ENCODE data around the gene FBXL13.
"Not testable (repeated sequence)": the region's sequence is repeated elsewhere in the genome, so short reads cannot be mapped to it uniquely, and the experiment has no call there.

Gene FBXL13

GRCh38 chr7:102978284-102978683 lies 96.3 kb downstream of the FBXL13 start:
- DNase-seq = no peak

DNA sequence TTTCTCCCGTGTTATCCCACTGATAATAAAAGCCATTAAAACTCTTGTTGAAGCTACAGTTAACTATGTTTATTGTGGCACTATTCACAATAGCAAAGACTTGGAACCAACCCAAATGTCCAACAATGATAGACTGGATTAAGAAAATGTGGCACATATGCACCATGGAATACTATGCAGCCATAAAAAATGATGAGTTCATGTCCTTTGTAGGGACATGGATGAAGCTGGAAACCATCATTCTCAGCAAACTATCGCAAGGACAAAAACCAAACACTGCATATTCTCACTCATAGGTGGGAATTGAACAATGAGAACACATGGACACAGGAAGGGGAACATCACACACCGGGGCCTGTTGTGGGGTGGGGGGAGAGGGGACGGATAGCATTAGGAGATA lies 97.0 kb downstream of the FBXL13 start:
- DNase-seq = not testable (repeated sequence)

DNA sequence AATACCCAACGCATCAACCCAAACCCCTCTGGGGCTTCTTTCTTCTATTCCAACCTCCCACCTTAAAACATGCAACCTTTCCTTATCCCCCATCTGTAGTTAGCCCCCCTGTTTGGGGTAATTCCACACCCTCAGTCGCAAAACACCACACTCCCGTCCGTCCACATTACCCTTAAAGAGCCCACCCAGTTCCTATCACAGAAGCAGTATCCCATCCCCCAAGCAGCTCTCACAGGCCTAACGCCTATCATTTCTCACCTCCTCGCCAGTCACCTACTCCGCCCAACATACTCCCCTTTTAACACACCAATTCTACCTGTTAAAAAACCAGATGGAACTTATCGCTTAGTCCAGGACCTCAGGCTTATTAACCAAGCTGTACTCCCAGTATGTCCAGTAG lies 98.1 kb downstream of the FBXL13 start:
- DNase-seq = no peak

- DNase-seq = no peak
Observed at GRCh38 chr7:102975854-102976253, 98.7 kb downstream of the FBXL13 start.

DNA sequence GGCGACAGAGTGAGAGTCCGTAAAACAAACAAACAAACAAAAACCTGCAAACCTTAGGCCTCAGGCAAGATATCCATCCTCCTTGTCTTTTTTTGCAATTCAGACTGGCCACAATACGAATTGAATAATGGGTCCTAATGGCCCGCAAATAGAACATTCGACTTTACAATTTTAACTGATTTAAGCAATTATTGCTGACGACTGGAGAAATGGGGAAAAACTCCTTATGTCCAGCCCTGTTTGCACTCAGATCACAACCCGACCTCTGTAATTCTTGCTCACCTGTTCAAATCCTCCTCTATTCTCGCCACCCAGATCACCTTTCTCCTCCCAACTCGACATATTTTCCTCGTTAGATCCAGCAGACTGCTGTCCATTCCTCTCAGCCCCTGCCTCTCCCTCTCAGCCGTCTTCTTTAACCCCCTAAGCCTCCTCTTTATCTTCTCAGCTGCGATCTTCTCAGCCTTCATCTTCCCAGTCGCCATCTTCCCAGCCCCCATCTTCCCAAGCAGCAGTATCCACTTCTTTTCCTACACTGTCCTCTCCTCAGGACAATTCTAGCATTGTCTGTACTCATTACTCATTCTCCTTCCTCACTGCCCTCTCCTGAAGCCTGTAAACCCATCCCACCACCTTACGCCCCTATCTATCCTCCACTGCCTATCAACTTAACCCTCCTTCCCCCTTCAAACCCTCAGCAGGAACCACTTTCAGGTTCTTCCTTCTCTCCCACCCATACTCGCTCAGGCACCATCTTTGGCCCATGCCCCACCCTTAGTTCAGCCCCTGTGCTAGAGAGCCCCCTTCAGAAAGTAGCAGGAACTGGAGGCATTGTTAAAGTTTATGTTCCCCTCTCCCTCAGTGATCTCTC lies 100.0 kb downstream of the FBXL13 start:
- no peak for DNase-seq

DNA sequence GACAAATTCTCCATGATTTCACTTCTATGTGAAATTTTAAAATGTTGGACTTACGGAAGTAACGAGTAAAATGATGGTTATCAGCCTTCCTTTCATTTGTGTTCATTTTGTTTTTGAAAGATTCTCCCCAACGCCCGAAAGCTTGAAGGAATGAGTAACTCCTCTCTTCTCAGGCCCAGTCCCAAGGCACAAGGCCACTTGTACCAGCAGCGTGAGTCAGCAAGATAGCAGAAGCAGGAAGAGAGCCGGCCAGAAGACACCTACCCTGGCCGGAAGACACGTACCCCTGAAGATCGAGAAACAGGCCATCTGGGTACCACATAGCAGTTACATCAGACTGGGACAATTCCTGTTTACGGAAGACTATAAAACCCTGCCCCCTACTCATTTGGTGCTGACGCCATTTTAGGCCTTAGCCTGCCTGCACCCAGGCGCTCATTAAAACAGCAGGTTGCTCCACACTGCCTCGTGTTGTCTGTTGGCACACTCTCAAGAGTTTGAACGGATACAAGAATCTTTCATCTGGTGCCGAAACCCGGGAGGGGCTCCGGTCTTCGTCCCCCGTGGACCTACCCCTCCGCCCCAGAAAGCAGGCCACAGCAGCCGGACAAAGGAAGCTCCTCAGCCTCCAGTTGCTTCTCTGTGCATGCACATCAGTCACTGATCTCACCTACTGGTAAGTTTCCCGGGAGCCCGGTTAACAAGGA lies 101.3 kb downstream of the FBXL13 start:
- DNase-seq = no peak

DNA sequence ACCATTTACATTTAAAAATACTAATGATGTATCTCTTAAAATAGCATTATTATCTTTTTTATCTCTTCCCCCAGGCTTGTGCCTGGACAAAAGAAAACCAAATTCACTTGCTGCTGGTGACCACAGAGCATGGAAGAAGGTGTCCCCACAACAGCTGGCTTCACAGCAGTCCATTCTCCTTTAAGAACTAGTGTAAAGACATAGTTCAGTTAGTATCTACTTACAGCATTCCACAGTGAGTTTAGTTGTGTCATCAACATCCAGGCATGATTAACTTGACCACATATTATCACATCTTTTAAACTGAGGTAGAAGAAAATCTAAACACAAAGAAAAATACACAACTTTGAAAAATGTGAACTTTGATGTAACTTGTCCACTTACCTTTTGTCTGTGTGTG lies 106.8 kb downstream of the FBXL13 start:
- no peak for DNase-seq

- DNase-seq = no peak
Observed at GRCh38 chr7:102966465-102966864, 108.1 kb downstream of the FBXL13 start.

DNA sequence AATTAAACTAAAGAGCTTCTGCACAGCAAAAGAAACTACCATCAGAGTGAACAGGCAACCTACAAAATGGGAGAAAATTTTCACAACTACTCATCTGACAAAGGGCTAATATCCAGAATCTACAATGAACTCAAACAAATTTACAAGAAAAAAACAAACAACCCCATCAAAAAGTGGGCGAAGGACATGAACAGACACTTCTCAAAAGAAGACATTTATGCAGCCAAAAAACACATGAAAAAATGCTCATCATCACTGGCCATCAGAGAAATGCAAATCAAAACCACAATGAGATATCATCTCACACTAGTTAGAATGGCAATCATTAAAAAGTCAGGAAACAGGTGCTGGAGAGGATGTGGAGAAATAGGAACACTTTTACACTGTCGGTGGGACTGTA lies 112.6 kb downstream of the FBXL13 start:
- not testable (repeated sequence) for DNase-seq

- DNase-seq = not testable (repeated sequence)
Observed at GRCh38 chr7:102958004-102958403, 116.6 kb downstream of the FBXL13 start.

DNA sequence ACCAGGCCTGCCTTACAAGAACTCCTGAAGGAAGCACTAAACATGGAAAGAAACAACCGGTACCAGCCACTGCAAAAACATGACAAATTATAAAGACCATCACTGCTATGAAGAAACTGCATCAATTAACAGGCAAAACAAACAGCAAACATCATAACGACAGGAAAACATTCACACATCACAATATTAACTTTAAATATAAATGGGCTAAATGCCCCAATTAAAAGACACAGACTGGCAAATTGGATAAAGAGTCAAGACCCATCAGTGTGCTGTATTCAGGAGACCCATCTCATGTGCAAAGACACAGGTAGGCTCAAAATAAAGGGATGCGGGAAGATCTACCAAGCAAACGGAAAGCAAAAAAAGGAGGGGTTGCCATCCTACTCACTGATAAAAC lies 120.2 kb downstream of the FBXL13 start:
- DNase-seq = not testable (repeated sequence)

DNA sequence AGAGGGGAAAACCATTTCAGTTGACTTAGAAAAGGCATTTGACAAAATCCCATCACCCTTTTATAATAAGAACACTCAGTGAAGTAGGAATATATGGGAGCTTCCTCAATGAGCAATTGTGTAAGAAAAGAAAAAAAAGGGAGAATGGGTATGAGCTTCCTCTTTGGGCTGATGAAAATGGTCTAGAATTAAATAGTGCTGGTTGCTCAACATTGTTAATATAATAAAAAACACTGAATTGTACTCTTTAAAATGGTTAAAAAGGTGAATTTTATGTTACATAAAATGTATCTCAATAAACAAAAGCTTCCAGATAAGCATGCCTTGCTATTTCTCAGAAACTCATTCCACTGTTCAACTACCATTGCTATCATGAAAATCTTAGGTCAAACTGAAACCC lies 121.2 kb downstream of the FBXL13 start:
- DNase-seq = no peak

DNA sequence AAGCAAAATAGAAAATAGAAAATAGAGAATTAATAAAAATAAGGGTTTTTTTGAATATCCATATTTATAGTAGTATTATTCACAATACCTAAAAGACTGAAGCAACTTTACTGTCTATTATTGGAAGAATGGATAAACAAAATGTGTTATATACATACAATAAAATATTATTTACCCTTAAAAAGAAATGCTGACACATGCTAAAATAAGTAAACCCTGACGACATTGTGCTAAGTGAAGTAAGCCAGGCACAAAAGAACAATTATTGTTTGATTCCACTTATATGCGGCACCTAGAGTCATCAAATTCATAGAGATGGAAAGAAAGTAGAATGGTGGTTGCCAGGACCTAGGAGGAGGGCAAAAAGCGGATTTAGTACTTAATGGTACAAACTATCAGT lies 122.8 kb downstream of the FBXL13 start:
- no peak for DNase-seq

DNA sequence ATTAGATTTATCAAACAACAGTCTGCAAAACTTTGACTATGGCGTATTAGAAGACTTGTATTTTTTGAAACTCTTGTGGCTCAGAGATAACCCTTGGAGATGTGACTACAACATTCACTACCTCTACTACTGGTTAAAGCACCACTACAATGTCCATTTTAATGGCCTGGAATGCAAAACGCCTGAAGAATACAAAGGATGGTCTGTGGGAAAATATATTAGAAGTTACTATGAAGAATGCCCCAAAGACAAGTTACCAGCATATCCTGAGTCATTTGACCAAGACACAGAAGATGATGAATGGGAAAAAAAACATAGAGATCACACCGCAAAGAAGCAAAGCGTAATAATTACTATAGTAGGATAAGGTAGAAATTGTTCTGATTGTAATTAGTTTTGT lies 130.4 kb downstream of the FBXL13 start:
- no peak for DNase-seq

GRCh38 chr7:102943423-102944169 lies 131.0 kb downstream of the FBXL13 start:
- no peak for DNase-seq

DNA sequence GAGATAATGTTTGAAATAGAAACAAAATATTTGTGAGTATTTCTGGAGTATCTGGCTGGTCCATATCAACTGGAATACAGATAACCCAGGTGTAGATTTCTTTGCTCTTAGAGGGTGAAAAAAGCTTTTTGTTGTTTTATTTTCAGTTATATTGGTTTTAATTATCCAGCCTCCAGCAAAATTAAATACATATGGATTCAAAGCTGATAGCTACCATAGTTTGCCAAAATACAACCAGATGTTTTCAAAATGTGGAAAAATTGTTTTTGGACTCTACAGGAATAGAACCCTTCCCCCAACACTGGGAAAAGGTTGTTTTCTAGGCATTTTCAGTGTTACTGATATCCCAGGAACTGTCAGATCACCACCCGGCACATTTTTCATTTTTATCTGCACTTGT lies 131.7 kb downstream of the FBXL13 start:
- DNase-seq = no peak

DNA sequence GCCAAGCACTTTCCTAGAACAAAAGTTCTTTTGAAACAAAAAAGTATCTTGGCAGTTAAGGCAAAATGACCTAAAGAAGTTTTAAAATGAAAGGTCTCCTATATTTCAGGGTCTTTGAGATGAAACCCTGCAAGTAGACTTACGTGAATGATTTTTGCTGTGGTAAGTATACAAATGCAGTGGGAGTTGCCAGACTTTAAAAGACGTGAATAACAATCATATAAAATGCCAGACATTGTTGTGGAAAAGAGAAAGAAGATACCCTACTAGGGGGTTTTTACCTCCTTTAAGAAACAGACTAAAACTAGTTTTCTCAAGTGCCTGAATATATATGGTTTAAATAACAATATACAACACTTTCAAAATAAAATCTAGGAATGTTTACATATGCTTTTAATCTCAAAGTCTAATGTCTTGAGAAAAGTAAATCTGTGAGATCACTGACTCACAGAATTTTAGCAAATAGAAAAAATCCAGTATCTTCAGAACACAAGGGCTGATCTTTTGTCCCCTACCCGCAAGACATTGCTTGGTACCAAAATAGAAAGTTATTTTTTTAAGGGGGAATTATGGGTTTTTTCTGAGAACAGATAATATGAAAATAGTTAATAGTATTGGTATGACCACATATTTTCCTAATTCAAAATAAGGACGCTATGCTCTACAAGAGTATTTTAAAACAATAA lies 132.3 kb downstream of the FBXL13 start:
- no peak for DNase-seq

- no peak for DNase-seq
Observed at GRCh38 chr7:102938679-102939078, 135.9 kb downstream of the FBXL13 start.

DNA sequence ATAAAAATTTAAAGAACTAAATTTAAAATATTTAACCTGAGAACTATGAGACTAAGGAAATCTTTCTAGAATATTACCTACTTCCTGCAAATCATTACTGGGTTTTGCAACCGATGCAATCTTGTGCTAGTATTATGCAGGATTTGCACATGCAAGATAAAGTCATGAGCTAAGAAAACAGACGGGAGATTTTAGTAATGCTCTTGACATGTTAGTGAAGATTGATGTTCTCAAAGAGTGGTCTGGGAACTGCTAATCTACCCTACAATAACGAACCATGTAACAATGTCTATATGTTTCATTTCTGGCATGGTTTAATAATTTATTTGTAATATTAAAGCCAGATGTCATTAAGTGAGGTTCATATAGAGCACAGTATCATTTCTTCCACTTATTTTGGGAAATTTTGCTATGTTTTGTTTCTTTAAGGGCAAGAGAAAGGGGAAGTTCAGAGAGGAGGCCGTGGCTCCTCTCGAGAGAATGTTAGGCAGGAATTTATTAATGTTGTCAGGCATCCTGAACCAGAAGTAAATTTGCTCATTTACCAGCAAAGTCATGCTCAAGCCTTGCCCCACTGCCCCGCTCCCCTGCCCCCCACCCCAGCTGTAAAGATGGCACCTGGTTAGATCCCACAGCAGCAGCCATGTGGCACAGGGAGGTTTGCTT lies 139.0 kb downstream of the FBXL13 start:
- DNase-seq = no peak

DNA sequence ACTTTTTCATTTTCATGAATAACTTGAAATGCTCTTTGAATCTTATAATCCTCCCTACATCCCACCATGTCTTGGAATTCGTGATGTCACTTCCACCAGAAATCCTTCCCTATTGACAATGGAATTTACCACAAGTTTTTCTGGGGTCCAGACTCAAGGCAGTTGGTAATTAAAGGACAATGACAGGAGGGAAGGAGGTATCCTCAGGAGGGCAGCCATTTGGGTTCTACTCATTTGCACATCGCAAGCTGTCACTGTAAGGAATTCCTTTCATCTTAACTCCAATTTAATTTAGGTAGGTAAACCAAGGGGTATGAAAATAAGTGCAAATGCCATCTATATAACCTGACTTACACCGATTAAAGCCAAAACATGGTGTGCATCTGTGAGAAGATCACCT lies 139.9 kb downstream of the FBXL13 start:
- DNase-seq = no peak

DNA sequence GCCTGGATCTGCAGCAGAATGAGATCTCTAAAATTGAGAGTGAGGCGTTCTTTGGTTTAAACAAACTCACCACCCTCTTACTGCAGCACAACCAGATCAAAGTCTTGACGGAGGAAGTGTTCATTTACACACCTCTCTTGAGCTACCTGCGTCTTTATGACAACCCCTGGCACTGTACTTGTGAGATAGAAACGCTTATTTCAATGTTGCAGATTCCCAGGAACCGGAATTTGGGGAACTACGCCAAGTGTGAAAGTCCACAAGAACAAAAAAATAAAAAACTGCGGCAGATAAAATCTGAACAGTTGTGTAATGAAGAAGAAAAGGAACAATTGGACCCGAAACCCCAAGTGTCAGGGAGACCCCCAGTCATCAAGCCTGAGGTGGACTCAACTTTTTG lies 140.4 kb downstream of the FBXL13 start:
- no peak for DNase-seq

GRCh38 chr7:102933763-102934162 lies 140.8 kb downstream of the FBXL13 start:
- DNase-seq = no peak

All from CD4-positive, alpha-beta T cell treated with Interleukin-10 for 1 hour (primary cell).